ENCODE results near the gene SCAMP4. TPM values are rescaled to one million over a fixed set of nuclear protein-coding genes. Genes with fewer than 3 reads are reported as not detected.
A peak's percentile ranks its signal among the peaks of the same experiment; 100 is the strongest.

Gene SCAMP4
- total RNA-seq, 1 experiment from 2014 or later = 18.4 TPM

- peaks cover 51% of the 10 kb centered on the region; the same call in 1 of the 2 replicates for H4K20me1 ChIP-seq (ENCODE audit: insufficient read depth, low read depth, low read length)
- H3K4me1 ChIP-seq (ENCODE audit: low read length) = peaks cover 68% of the 10 kb centered on the region
- H3K79me2 ChIP-seq (ENCODE audit: low read length) = peaks cover 78% of the 10 kb centered on the region
- H3K27ac ChIP-seq (ENCODE audit: low read length) = peak overlapping the region; percentile 84
- H3K4me3 ChIP-seq (ENCODE audit: low read length) = peak overlapping the region; percentile 93
- no peaks in the 10 kb centered on the region for H3K27me3 ChIP-seq (ENCODE audit: low read length)
- H3K9me2 ChIP-seq (replicated peaks; ENCODE audit: insufficient read depth, low read length) = no peaks in the 10 kb centered on the region
- DNase-seq = peak; percentile 81
- H3K9me3 ChIP-seq (ENCODE audit: low read length) = no peaks in the 10 kb centered on the region
- peak overlapping the region; percentile 97 for H3K9ac ChIP-seq (ENCODE audit: low read length)
- no peaks in the 10 kb centered on the region for H3K36me3 ChIP-seq (ENCODE audit: insufficient read depth, low read length)
- H3K4me2 ChIP-seq (ENCODE audit: low read depth, low read length, poor library complexity, severe bottlenecking) = peak overlapping the region; percentile 90
- no peak overlapping the region for H2AFZ ChIP-seq (ENCODE audit: low read length)
Measured at GRCh38 chr19:1860042-1860775, 45.0 kb upstream of the SCAMP4 start.

- Histone ChIP-seq H3K36me3 (ENCODE audit: insufficient read depth, low read length) (no peaks in the 10 kb centered on the region), H3K9me3 (ENCODE audit: low read length) (no peaks in the 10 kb centered on the region), H3K9ac (ENCODE audit: low read length) (peak overlapping the region; percentile 97), H3K4me3 (ENCODE audit: low read length) (peak overlapping the region; percentile 93), H3K27me3 (ENCODE audit: low read length) (no peaks in the 10 kb centered on the region), H2AFZ (ENCODE audit: low read length) (no peak overlapping the region), H3K79me2 (ENCODE audit: low read length) (peaks cover 74% of the 10 kb centered on the region), H4K20me1 (ENCODE audit: insufficient read depth, low read depth, low read length) (peaks cover 45% of the 10 kb centered on the region; the same call in 1 of the 2 replicates), H3K27ac (ENCODE audit: low read length) (peak overlapping the region; percentile 84), H3K4me2 (ENCODE audit: low read depth, low read length, poor library complexity, severe bottlenecking) (peak overlapping the region; percentile 90), H3K4me1 (ENCODE audit: low read length) (peaks cover 61% of the 10 kb centered on the region), H3K9me2 (replicated peaks; ENCODE audit: insufficient read depth, low read length) (no peaks in the 10 kb centered on the region)
- no peak for DNase-seq
Measured at GRCh38 chr19:1860821-1861598, 44.2 kb upstream of the SCAMP4 start.

GRCh38 chr19:1861599-1862031, 43.6 kb upstream of the SCAMP4 start:
- Histone ChIP-seq H4K20me1 (ENCODE audit: insufficient read depth, low read depth, low read length) (peaks cover 39% of the 10 kb centered on the region; the same call in 1 of the 2 replicates), H3K4me3 (ENCODE audit: low read length) (peak overlapping the region; percentile 93), H3K27me3 (ENCODE audit: low read length) (no peaks in the 10 kb centered on the region), H2AFZ (ENCODE audit: low read length) (no peak overlapping the region), H3K9ac (ENCODE audit: low read length) (peak overlapping the region; percentile 97), H3K36me3 (ENCODE audit: insufficient read depth, low read length) (no peaks in the 10 kb centered on the region), H3K79me2 (ENCODE audit: low read length) (peaks cover 68% of the 10 kb centered on the region), H3K9me2 (replicated peaks; ENCODE audit: insufficient read depth, low read length) (no peaks in the 10 kb centered on the region), H3K4me2 (ENCODE audit: low read depth, low read length, poor library complexity, severe bottlenecking) (peak overlapping the region; percentile 90), H3K4me1 (ENCODE audit: low read length) (peaks cover 55% of the 10 kb centered on the region), H3K9me3 (ENCODE audit: low read length) (no peaks in the 10 kb centered on the region), H3K27ac (ENCODE audit: low read length) (peak overlapping the region; percentile 84)
- peak; percentile 58 for DNase-seq

DNA sequence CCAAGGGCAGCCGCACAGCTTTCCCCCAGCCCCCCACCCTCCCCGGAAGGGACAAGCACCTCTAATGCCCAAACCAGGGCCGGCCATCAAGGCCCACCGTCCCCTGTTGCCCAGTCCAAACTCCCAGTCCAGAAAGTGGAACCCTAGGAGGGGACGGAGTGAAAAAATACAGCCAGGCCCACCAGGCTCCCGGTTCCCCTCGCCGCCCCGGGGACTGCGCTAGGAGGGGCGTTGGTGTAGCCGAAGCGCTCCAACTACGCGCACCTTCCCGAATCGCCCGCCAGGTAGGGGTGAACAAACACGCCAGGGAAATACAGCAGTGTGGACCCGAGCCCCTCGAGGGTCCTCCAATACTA, 43.2 kb upstream of the SCAMP4 start:
- Histone ChIP-seq H4K20me1 (ENCODE audit: insufficient read depth, low read depth, low read length) (peaks cover 39% of the 10 kb centered on the region; the same call in 1 of the 2 replicates), H3K79me2 (ENCODE audit: low read length) (peaks cover 64% of the 10 kb centered on the region), H3K4me1 (ENCODE audit: low read length) (peaks cover 51% of the 10 kb centered on the region), H3K9me2 (replicated peaks; ENCODE audit: insufficient read depth, low read length) (no peaks in the 10 kb centered on the region), H3K9ac (ENCODE audit: low read length) (peak overlapping the region; percentile 97), H3K36me3 (ENCODE audit: insufficient read depth, low read length) (no peaks in the 10 kb centered on the region), H3K27me3 (ENCODE audit: low read length) (no peaks in the 10 kb centered on the region), H3K4me3 (ENCODE audit: low read length) (peak overlapping the region; percentile 93), H3K27ac (ENCODE audit: low read length) (peak overlapping the region; percentile 84), H3K9me3 (ENCODE audit: low read length) (no peaks in the 10 kb centered on the region), H2AFZ (ENCODE audit: low read length) (no peak overlapping the region), H3K4me2 (ENCODE audit: low read depth, low read length, poor library complexity, severe bottlenecking) (peak overlapping the region; percentile 90)
- DNase-seq = no peak

DNA sequence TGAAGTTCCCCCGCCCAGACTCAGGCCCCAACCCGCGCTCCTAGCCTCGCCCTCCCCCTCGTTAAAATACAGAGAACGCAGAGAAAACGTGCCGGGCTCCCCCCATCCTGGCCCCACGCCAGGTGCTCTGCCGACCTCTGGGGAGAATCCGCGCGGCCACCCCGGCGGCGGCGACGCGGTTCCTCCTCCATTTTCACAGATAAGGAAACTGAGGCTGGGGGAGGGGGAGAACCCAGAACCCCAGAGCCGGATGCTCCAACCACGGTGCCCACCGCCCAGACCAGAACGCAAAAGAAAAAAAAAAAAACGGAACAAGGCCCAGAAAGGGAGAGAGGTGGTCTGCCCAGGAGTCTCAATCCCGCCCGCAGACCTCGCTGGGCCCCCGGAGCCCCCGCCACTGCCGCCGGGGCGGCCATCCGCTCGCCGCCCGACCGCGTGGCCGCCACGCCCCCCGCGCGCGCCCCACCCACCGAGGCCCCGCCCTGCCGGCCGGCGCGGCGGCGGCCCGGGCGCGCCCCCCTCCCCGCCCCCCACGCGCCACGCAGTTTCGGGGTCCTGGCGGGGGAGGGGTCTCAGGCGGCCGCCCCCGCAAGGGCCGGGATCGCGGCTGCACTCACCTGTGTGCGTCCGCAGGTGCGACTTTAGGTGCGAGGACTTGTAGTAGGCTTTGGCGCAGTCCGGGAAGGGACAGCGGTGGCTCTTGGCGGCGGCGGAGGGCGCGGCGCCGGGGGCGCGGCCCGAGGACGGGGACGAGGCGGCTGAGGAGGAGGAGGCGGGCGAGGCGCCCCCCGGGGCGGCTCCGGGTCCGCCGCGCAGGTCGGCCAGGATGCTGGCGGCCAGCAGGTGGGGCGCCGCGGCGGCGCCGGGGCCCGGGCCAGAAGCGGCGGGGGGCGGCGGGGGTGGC, 42.5 kb upstream of the SCAMP4 start:
- Histone ChIP-seq H3K9me2 (replicated peaks; ENCODE audit: insufficient read depth, low read length) (no peaks in the 10 kb centered on the region), H3K27ac (ENCODE audit: low read length) (peak overlapping the region; percentile 84), H3K36me3 (ENCODE audit: insufficient read depth, low read length) (no peaks in the 10 kb centered on the region), H3K9me3 (ENCODE audit: low read length) (no peaks in the 10 kb centered on the region), H3K79me2 (ENCODE audit: low read length) (peaks cover 58% of the 10 kb centered on the region), H4K20me1 (ENCODE audit: insufficient read depth, low read depth, low read length) (peaks cover 39% of the 10 kb centered on the region; the same call in 1 of the 2 replicates), H3K9ac (ENCODE audit: low read length) (peak overlapping the region; percentile 97), H3K4me2 (ENCODE audit: low read depth, low read length, poor library complexity, severe bottlenecking) (peak overlapping the region; percentile 90), H3K27me3 (ENCODE audit: low read length) (no peaks in the 10 kb centered on the region), H2AFZ (ENCODE audit: low read length) (no peak overlapping the region), H3K4me3 (ENCODE audit: low read length) (peak overlapping the region; percentile 93), H3K4me1 (ENCODE audit: low read length) (peaks cover 45% of the 10 kb centered on the region)
- peak; percentile 82 for DNase-seq

- Histone ChIP-seq H3K4me1 (ENCODE audit: low read length) (peaks cover 39% of the 10 kb centered on the region), H3K9me3 (ENCODE audit: low read length) (no peaks in the 10 kb centered on the region), H3K79me2 (ENCODE audit: low read length) (peaks cover 51% of the 10 kb centered on the region), H3K4me3 (ENCODE audit: low read length) (peak within 1 kb of the TSS; percentile 93), H2AFZ (ENCODE audit: low read length) (no peak within 1 kb of the TSS), H3K36me3 (ENCODE audit: insufficient read depth, low read length) (no peaks in the 10 kb centered on the region), H3K27ac (ENCODE audit: low read length) (peak within 1 kb of the TSS; percentile 94), H3K4me2 (ENCODE audit: low read depth, low read length, poor library complexity, severe bottlenecking) (peak within 1 kb of the TSS; percentile 95), H3K9ac (ENCODE audit: low read length) (peak within 1 kb of the TSS; percentile 97), H3K27me3 (ENCODE audit: low read length) (no peaks in the 10 kb centered on the region), H4K20me1 (ENCODE audit: insufficient read depth, low read depth, low read length) (peaks cover 39% of the 10 kb centered on the region; the same call in 1 of the 2 replicates), H3K9me2 (replicated peaks; ENCODE audit: insufficient read depth, low read length) (no peaks in the 10 kb centered on the region)
- DNase-seq = no peak
Measured at GRCh38 chr19:1863328-1863637, 41.9 kb upstream of the SCAMP4 start, which contains the start of gene KLF16. Gene KLF16 (minus strand): TSS chr19:1863579. CDS start chr19:1863497, 82 bp downstream.

DNA sequence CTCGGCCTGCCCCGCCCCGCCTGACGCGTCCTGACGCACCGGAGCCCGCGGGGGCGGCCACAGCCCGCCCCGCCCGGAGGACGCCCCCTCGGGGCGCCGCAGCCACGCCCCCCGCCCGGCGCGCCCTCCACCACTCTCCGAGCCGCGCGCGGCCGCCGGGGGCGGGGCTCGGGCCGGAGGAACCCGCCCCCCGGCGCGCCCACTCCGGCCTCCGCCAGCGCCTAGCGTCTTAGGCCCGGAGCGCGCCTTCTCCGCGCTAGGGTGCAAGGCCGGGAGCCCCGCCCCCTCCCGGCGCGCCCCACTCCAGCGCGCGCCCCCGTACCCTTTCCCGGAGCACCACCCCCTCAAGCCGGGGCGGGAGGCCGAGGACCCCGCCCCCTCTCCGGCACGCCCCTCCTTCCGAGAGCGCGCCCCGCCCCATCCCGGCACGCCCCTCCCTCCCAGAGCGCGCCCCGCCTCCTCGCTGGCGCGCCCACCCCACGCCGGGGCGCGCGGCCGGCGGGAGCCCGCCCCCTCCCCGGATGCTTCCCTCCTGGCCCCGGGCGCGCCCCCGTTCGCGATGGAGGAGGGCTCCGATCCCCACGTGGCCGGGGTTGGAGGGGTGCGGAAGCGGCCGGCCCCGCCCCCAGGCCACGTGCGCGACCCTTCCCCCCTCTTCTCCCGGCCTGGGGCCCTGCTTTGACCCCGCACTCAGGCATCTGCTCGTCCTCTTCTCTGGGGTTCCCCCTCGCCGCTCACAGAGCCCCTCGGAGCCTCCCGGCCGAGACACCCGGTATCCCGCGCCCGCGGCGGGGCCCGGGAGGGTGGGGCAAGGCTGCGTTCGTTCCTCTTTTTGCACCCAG, 41.3 kb upstream of the SCAMP4 start:
- Histone ChIP-seq H2AFZ (ENCODE audit: low read length) (no peak overlapping the region), H4K20me1 (ENCODE audit: insufficient read depth, low read depth, low read length) (peaks cover 33% of the 10 kb centered on the region; the same call in 1 of the 2 replicates), H3K36me3 (ENCODE audit: insufficient read depth, low read length) (no peaks in the 10 kb centered on the region), H3K4me3 (ENCODE audit: low read length) (peak overlapping the region; percentile 82), H3K4me1 (ENCODE audit: low read length) (peaks cover 33% of the 10 kb centered on the region), H3K9ac (ENCODE audit: low read length) (peak overlapping the region; percentile 96), H3K79me2 (ENCODE audit: low read length) (peaks cover 48% of the 10 kb centered on the region), H3K9me2 (replicated peaks; ENCODE audit: insufficient read depth, low read length) (no peaks in the 10 kb centered on the region), H3K27me3 (ENCODE audit: low read length) (no peaks in the 10 kb centered on the region), H3K9me3 (ENCODE audit: low read length) (no peaks in the 10 kb centered on the region), H3K27ac (ENCODE audit: low read length) (peak overlapping the region; percentile 94), H3K4me2 (ENCODE audit: low read depth, low read length, poor library complexity, severe bottlenecking) (peak overlapping the region; percentile 95)
- peak; percentile 98 for DNase-seq
